Skin of body (tissue), 2 donors: ENCODE measurements around the gene BARX2. TPM values are rescaled to one million over a fixed set of nuclear protein-coding genes. Genes with fewer than 3 reads are reported as not detected.

ENCODE experiments used
- DNase-seq: peaks from one replicate; lab custom pipeline; 2025; lab: John Stamatoyannopoulos, UW
- total RNA-seq: library from RNA; depleted of rRNA; stranded (reverse); fragments of >200 nt; gene quantifications from one replicate; pipeline ENCODE4 v1.2.3, GENCODE V29; 2014

The BARX2 gene
- total RNA-seq, 1 donor from 2014 or later = 12.3 TPM

DNA sequence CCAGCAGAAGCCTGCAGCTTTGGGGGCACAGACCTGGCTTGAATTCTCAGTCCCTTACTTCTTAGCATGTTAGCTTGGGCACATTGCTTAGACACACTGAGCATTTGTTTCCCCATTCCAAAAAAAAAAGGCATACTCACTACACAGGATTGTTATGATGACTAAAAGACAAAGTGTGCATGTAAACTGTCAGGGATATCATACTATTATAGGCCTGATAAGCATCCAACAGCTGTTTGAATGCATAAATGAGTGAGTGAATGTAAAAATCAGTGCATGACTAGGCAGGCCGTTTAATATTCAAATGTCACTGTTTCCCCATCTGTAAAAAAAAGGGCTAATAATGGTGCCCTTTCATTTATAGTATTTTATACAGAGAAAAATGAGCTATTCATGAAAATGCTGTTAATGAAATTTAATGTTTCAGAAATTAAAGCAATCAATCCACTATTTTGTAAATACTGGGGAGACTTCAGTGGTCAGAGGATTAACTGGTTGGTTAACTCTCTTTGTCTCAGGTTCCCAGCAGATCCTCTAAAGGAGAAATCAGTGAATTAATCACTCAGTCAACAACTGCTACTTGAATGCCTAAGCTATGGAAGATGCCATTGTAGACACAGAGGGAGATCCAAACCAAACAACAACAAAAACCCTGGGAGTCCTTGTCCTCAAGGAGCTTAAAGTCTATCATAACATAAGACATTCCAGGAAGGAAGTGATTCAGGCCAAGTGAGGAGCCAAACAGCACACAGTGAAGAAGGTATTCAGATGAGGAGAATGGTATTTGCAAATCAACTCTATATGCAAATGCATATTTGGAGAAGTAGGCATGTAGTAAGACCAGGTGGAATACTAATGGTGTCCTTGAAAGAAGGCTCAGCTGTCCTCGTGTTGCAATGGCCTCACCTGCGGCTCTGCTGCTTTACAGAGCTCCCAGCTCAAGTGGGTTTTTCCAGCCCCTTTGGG lies 26.8 kb downstream of the BARX2 start:
- DNase-seq = no peak

DNA sequence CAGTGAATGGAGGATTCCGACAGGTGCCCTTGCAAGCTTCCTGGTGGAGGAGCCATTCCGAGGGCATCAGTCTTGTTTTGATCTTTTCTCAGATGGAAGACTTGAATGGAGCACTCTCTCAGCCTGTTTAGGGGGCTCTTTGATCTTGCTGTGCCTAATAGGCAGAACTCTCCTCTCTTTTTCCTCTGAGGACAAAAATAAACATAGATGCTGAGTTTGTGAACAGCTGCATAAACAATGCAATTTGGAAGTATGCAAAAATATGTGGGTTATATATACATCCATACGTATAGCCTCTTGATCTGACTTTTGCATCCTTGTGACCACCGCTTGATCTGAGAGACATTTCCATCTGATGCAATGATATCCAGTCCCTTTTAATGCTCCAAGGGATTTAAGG lies 29.1 kb downstream of the BARX2 start:
- DNase-seq = no peak

- no peak for DNase-seq
These were observed 33.3 kb downstream of the BARX2 start for GRCh38 chr11:129408865-129409444.

DNA sequence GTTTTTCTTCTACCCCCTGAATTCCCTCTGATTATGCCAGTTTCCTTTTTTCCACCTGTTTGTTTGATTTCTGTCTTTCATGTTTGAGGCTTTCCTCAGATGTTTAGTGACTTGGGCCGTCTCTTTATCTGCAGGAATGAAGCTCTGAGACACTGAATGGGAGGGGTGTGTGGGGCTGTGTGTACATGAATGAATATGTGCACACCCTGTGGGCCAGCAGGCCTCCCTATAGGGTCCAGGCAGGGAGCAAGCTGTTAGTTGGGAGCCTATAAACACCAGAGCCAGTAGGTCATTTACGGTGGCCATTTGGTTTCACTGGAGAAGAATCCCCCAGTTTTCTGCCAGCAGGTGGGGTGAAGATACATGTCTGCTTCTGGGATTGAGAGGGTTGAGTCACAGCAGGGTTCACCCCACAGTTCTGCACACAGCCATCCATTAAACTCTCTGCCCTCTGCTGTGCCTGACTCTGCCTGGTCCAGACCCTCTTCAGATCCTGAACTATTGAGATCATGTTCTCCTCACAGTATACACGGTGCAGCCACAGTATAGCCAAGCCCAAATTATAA lies 34.8 kb downstream of the BARX2 start:
- no peak for DNase-seq

- DNase-seq = no peak
These were observed 36.8 kb downstream of the BARX2 start for GRCh38 chr11:129412494-129412893.

GRCh38 chr11:129414144-129414872 lies 38.7 kb downstream of the BARX2 start:
- DNase-seq = no peak

DNA sequence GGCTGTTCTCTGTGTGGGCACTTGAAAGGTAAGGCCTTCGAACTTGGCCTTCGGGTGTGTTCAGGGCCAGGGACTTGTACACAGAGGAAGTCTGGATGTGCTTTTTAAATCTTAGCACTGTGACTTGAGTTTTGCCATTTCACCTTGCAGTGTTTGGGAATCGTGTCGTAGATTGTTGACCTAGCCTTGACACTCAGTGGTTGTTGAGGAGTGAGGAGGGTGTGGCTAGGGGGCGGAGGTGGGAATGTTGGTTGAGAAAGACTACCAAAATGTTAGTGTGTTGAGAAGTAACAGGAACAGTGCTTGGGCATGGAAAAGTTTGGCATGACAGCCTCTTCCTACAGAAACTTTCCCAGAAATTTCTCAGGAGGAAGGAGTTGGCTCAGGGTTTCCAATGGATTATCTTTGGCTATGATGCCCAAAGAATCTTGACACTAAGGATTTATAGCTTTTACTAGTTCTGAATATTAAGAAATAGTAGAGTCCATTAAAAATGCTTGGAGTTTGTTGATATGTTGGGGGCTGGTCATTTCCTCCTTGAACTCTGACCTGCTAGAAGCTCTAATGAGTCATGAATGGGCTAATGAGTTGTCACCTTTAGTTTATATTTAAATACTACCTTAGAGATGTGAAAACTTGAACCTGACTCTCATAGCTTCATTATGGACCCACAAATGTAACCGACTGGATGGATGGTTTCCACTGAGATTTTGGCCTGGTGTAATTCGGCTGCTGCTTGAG lies 40.6 kb downstream of the BARX2 start:
- no peak for DNase-seq

GRCh38 chr11:129417458-129417857 lies 41.8 kb downstream of the BARX2 start:
- DNase-seq = no peak

DNA sequence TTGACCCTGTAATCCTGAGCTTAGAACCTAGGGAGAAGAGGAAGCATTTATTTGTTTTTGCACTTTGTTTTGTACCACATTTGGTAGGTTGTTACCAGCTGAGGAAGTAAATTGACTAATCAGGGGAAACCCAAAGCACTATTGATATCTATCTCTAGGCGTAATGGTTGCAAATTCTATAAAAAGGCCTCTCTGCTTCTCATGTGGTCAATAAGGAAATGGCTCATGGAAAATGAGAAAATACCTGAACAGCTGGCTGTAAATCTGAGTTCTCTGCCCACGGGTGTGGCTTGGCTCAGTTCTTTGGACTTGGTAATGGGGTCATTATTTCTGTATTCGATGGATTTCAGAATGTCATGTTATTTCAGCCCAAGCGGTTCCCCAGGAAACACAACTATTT lies 42.4 kb downstream of the BARX2 start:
- DNase-seq = no peak

DNA sequence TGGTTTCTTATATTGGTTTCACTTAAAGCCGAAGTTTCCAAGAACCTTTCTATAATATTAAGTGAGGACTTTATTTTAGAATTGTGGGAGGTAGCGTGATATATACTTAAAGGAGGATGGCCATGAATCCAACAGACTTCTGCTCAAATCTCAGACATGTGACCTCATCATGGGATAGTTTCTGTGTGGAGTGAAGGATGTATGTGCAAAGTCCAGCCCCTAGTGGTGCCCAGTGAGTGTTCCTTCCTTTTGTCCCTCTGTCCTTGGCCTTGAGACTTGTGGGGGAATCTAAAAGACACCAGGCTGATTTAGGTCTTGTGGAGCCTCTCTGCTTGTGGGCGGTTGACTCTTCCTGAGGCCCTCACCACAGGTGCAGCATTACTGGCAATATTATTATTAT lies 43.7 kb downstream of the BARX2 start:
- no peak for DNase-seq

DNA sequence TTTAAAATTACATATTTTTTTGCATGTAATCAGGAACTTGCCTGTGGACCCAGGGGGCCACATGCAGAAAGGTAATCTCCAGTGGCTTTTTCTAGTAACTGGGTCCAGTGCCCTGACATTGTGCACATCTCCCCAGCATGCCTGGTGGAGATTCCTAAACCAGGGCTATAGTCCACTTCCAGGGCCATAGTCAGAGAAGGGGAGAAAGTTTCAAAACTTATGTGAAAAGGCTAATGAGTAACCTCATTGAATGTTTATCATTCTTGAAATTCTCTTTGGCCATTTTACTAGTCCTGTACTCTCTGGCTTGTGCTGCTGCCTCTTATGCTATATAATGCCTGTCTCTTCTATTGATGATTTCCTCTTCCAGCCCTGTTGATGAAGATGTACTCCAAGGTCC lies 47.8 kb downstream of the BARX2 start:
- no peak for DNase-seq

- DNase-seq = no peak
These were observed 49.6 kb downstream of the BARX2 start for GRCh38 chr11:129425214-129425613.

DNA sequence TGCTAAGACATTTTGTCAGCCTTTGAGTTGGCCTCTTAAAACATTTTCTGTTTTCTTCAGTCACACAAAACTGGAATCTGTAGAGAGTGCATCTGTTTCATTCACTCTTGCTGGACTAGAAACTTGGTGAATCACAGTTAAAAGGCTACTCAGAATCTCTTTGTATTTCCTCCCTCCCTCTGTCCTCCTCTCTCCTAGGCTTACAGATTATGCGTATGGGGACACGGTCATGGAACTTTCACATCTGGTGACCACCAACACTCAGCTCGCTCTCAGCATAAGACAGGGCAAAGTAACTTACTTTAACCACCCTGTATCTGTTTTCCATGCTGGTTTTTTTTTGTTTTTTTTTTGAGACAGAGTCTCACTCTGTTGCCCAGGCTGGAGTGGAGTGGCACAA lies 50.4 kb downstream of the BARX2 start:
- no peak for DNase-seq

DNA sequence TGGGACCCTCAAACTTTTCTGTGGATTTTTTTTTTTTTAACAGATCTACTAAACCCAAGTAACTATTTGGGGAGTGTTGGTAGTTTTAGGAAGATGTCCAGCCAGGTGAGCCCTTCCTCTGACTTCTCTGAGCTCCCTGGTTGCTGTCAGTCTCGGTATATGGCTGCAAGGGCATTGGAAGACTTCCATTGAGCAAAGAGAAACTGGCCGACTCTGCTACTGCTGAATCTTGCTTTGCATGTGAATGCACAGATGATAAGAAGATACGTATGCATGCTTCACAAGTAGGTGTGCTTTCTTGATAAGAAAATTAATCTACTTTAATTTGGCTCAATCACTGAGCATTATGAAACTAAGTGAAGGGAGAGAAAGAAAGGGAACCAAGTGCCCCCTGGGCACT lies 51.1 kb downstream of the BARX2 start:
- no peak for DNase-seq

DNA sequence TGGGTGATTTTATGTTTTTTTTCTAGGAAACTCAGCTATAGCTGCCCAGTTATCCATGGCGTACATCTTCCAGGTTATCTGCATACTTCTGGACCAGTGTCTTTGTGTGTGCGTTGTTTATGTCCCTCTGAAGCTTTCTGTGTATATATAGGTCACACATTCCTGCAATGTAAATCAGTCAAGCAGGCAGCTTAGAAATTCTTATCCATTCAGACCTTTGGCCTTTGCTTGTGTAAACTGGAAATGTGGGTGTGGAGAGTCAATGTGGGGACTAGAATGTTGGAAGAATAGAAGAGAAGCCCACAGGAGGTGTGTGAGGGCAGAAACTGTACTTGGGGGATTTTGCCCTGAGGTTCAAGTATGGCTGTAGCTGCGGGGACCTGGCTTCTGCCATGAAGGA lies 51.7 kb downstream of the BARX2 start:
- no peak for DNase-seq

DNA sequence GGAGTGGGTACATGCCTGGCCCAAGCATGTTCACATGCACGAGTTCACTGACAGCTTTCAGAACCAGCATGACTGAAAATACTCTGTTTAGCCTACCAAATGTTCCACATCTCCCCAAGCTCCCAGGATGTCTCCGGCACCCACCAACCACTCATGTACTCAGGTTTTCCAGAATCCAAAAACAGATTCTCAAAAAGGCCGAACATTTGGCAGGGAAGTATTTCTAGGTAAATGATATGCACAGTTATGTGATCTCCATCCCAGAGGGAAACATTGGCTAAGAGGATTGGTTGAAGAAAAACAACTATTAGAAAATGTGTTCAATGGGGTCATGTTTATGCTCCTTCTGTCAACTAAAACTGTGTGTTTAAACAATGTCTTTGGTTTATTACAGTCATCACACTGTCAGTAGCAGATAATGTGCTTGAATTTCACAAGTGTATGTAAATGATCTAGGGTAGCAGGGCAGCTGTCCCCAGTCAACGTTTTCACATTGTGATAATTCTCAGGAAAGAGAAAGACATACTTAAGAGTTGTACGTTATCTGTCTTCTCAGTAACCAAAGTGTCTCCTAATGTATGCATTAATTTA lies 52.3 kb downstream of the BARX2 start:
- no peak for DNase-seq

DNA sequence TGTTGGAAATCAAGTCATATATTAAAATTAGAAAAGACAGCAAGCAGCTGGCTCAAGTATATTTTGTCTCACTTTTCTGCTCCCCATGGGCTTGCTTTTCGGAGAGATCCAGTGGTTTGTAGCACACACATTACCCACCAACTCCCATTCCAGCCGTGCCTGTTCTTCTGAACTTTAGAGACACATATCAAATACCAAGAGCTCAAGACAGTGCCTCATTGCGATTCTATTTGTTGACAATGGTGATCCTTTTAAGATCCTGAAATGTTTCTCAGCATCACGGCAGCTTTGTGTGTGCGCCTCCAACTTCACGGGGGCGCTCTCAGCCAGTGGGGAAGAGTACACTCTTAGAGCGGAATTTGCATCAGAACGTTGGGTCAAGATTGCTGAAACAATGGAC lies 52.9 kb downstream of the BARX2 start:
- DNase-seq = no peak

- DNase-seq = no peak
These were observed 59.2 kb downstream of the BARX2 start for GRCh38 chr11:129434641-129435498.

DNA sequence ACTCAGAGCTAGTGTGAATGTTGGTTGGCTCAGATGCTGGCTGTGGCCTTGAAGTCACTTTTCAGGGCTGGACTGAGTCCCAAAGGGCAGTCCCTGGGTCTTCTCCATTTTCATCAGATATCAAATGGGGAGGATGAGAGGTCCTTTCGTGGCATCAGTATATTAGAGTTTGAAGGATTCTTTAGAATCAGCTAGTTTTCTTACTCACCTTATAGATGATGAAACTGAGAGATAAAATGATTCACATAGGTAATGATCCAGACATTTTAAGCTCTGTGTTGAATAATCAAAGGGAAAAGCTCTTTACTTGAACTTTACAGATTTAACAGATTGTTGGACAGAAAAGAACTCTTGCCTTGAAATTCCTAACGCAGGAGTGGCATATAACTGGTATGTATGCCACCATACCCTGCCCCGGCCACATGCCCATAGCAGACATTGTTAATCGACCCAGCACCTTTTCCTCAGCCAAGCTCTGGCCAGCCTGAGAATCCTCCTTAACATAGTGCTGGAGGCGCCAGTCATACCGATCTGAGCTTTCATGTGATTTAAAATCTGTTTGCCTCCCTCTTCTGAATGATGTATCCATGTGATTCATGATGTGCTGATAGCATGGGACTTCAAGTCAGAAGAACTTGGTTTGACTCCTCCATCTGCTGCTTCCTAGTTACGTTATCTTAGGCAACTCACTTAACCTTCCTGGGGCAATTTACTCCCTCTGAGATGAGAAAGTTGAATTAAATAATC lies 60.0 kb downstream of the BARX2 start:
- no peak for DNase-seq
